Glutamatergic neuron (in vitro differentiated cells): ENCODE results near the gene CCDC69. TPM values are rescaled to one million over a fixed set of nuclear protein-coding genes. Genes with fewer than 3 reads are reported as not detected.
"Not testable (repeated sequence)": the region's sequence is repeated elsewhere in the genome, so short reads cannot be mapped to it uniquely, and the experiment has no call there.

Experiments
- DNase-seq: peaks from one replicate; pipeline ENCODE4 v3.0.0; 2022
- H3K27ac Mint-ChIP-seq: one replicate; pipeline ENCODE4 v1.8.0; 2020; ENCODE audit warnings: mild to moderate bottlenecking, mixed read lengths, inconsistent platforms; ENCODE audit not compliant: unreplicated experiment
- H3K27me3 Mint-ChIP-seq: one replicate; pipeline ENCODE4 v1.8.0; 2020; ENCODE audit warnings: mild to moderate bottlenecking, moderate library complexity, mixed read lengths, inconsistent platforms; ENCODE audit not compliant: unreplicated experiment
- H3K36me3 Mint-ChIP-seq: one replicate; pipeline ENCODE4 v1.8.0; 2020; ENCODE audit warnings: mild to moderate bottlenecking, mixed read lengths, inconsistent platforms; ENCODE audit not compliant: unreplicated experiment
- H3K4me1 Mint-ChIP-seq: one replicate; pipeline ENCODE4 v1.8.0; 2020; ENCODE audit warnings: mild to moderate bottlenecking, low read depth, mixed read lengths, inconsistent platforms; ENCODE audit not compliant: unreplicated experiment
- H3K4me3 Mint-ChIP-seq: one replicate; pipeline ENCODE4 v1.8.0; 2020; ENCODE audit warnings: mild to moderate bottlenecking, mixed read lengths, inconsistent platforms; ENCODE audit not compliant: unreplicated experiment
- H3K9me3 Mint-ChIP-seq: one replicate; pipeline ENCODE4 v1.8.0; 2020; ENCODE audit warnings: mild to moderate bottlenecking, moderate library complexity, mixed read lengths, inconsistent platforms; ENCODE audit not compliant: unreplicated experiment
- CTCF ChIP-seq: fragments of 200-600 bp; sonication (generic); IDR thresholded peaks from one replicate; pipeline ENCODE4 v1.5.0; 2021; ENCODE audit not compliant: partially characterized antibody, unreplicated experiment
- total RNA-seq: library from RNA; stranded (reverse); fragmentation: NEBNext Ultra II Directional; extraction: Animal tissue kit (Norgen Biotek cat#: 25700); gene quantifications from one replicate; pipeline ENCODE4 v1.2.1, GENCODE V29; 2021; ENCODE audit not compliant: unreplicated experiment

Gene CCDC69
- total RNA-seq, 1 donor from 2014 or later: 2.0 TPM

- no peak for TF ChIP-seq CTCF
- H3K27ac Mint-ChIP-seq: peak overlapping the region; percentile 91
These were observed 41.9 kb downstream of the CCDC69 start for GRCh38 chr5:151181818-151182523.

GRCh38 chr5:151180291-151180690, 43.6 kb downstream of the CCDC69 start:
- Mint-ChIP-seq H3K9me3 (peaks cover 6% of the 10 kb centered on the region), H3K27ac (no peak overlapping the region), H3K36me3 (no peaks in the 10 kb centered on the region), H3K27me3 (peaks cover 2% of the 10 kb centered on the region), H3K4me3 (no peak overlapping the region), H3K4me1 (peaks cover 19% of the 10 kb centered on the region)
- TF ChIP-seq CTCF: no peak
- DNase-seq: no peak

More at GRCh38 chr5:151181818-151182523, 41.9 kb downstream of the CCDC69 start:
- Mint-ChIP-seq H3K4me3 (peak overlapping the region; percentile 53), H3K27me3 (peaks cover 2% of the 10 kb centered on the region), H3K36me3 (peaks cover 5% of the 10 kb centered on the region), H3K4me1 (peaks cover 19% of the 10 kb centered on the region), H3K9me3 (peaks cover 5% of the 10 kb centered on the region)
- peak; percentile 31 for DNase-seq

- no peak overlapping the region for H3K27ac Mint-ChIP-seq
- no peak for TF ChIP-seq CTCF
- peaks cover 2% of the 10 kb centered on the region for H3K27me3 Mint-ChIP-seq
- no peak for DNase-seq
- no peaks in the 10 kb centered on the region for H3K36me3 Mint-ChIP-seq
- peaks cover 6% of the 10 kb centered on the region for H3K9me3 Mint-ChIP-seq
- H3K4me1 Mint-ChIP-seq: peaks cover 22% of the 10 kb centered on the region
- no peak overlapping the region for H3K4me3 Mint-ChIP-seq
These were observed 44.4 kb downstream of the CCDC69 start for GRCh38 chr5:151179489-151179840.

GRCh38 chr5:151178777-151179488, 45.0 kb downstream of the CCDC69 start:
- peaks cover 6% of the 10 kb centered on the region for H3K9me3 Mint-ChIP-seq
- peaks cover 17% of the 10 kb centered on the region for H3K4me1 Mint-ChIP-seq
- DNase-seq: no peak
- no peak for TF ChIP-seq CTCF
- no peak overlapping the region for H3K4me3 Mint-ChIP-seq
- H3K36me3 Mint-ChIP-seq: no peaks in the 10 kb centered on the region
- no peak overlapping the region for H3K27ac Mint-ChIP-seq
- peaks cover 2% of the 10 kb centered on the region for H3K27me3 Mint-ChIP-seq

GRCh38 chr5:151178372-151178771, 45.5 kb downstream of the CCDC69 start:
- TF ChIP-seq CTCF: no peak
- peaks cover 6% of the 10 kb centered on the region for H3K9me3 Mint-ChIP-seq
- no peaks in the 10 kb centered on the region for H3K36me3 Mint-ChIP-seq
- H3K27me3 Mint-ChIP-seq: peaks cover 2% of the 10 kb centered on the region
- no peak for DNase-seq
- H3K27ac Mint-ChIP-seq: no peak overlapping the region
- H3K4me1 Mint-ChIP-seq: peaks cover 11% of the 10 kb centered on the region
- H3K4me3 Mint-ChIP-seq: no peak overlapping the region

- not testable (repeated sequence) for H3K36me3 Mint-ChIP-seq, H3K4me3 Mint-ChIP-seq, H3K4me1 Mint-ChIP-seq, H3K9me3 Mint-ChIP-seq, H3K27me3 Mint-ChIP-seq, DNase-seq, H3K27ac Mint-ChIP-seq
These were observed 47.6 kb downstream of the CCDC69 start for GRCh38 chr5:151176268-151176667.
